ENCODE data around the gene TRMU. TPM values are rescaled to one million over a fixed set of nuclear protein-coding genes. Genes with fewer than 3 reads are reported as not detected.

Gene TRMU
- polyA plus RNA-seq, 1 donor (not counting 4 experiments of a cell fraction or from before 2014, with no cell fraction given) = 33.6 TPM

DNA sequence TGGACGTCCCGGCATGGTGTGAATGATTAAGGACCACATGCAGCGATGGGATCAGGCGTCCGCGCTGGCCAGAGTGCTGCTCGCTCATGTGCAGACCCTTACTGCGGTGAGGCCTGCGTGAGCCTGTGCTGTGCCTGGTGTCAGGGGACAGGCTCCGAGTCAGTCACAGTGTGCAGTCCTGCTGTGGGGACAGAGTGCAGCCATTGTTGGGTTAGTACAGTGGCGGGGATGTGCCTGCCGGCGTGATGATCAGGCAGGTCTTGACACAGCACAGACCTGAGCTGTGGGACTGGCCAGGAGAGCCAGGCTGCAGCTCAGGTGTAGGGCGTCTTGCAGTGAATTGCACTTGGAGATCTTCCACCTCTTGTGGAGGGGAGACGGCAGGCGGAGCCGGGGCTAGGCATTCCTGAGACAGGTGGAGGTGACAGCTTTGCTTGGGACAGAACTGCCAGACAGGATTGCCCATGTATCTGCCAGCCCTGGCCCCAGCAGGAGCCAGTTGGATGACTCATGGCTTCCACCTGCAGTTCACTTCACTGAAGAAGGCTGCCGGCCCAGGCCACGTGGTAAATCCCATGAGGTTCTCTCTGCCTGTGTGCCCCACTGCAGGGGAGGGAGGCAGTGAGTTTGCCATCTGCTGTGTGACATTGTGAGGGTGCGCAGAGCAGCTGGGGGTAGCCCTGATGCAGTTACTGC lies 17.3 kb downstream of the TRMU start:
- Histone ChIP-seq H3K4me1 (ENCODE audit: control insufficient read depth, extremely low read depth, insufficient read depth, low read length) (peaks cover 21% of the 10 kb centered on the region), H3K9ac (ENCODE audit: control insufficient read depth, extremely low read depth, insufficient read depth, low read length) (no peak overlapping the region), H2AFZ (ENCODE audit: control insufficient read depth, low read length) (no peak overlapping the region), H3K27ac (ENCODE audit: control insufficient read depth, insufficient read depth, low read length) (no peak overlapping the region), H3K9me1 (ENCODE audit: control insufficient read depth, extremely low read depth, insufficient read depth, low read length) (peaks cover 7% of the 10 kb centered on the region), H3K4me2 (ENCODE audit: control insufficient read depth, extremely low read depth, insufficient read depth, low read depth, low read length) (peak overlapping the region; percentile 30), H3K79me2 (ENCODE audit: control insufficient read depth, insufficient read depth, low read length) (peaks cover 2% of the 10 kb centered on the region), H4K20me1 (ENCODE audit: control insufficient read depth, extremely low read depth, insufficient read depth, low read length) (peaks cover 6% of the 10 kb centered on the region), H3K27me3 (ENCODE audit: control insufficient read depth, extremely low read depth, insufficient read depth, low read length) (no peaks in the 10 kb centered on the region), H3K36me3 (ENCODE audit: control insufficient read depth in 2 of 2, extremely low read depth in 1 of 2, insufficient read depth in 2 of 2, low read length in 2 of 2) (peaks cover 56 to 59% of the 10 kb centered on the region in 2 experiments), H3K9me3 (ENCODE audit: control insufficient read depth, low read depth, low read length) (no peaks in the 10 kb centered on the region), H3K4me3 (ENCODE audit: control insufficient read depth in 2 of 3, extremely low read depth in 1 of 3, insufficient read depth in 2 of 3, low read depth in 1 of 3, low read length in 3 of 3) (no peak overlapping the region)
- TF ChIP-seq, protein P1, sequence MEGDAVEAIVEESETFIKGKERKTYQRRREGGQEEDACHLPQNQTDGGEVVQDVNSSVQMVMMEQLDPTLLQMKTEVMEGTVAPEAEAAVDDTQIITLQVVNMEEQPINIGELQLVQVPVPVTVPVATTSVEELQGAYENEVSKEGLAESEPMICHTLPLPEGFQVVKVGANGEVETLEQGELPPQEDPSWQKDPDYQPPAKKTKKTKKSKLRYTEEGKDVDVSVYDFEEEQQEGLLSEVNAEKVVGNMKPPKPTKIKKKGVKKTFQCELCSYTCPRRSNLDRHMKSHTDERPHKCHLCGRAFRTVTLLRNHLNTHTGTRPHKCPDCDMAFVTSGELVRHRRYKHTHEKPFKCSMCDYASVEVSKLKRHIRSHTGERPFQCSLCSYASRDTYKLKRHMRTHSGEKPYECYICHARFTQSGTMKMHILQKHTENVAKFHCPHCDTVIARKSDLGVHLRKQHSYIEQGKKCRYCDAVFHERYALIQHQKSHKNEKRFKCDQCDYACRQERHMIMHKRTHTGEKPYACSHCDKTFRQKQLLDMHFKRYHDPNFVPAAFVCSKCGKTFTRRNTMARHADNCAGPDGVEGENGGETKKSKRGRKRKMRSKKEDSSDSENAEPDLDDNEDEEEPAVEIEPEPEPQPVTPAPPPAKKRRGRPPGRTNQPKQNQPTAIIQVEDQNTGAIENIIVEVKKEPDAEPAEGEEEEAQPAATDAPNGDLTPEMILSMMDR (optimal IDR thresholded peaks at IDR 0.05 in 1 of 3, IDR thresholded peaks at IDR 0.05 in 1 of 3, conservative IDR thresholded peaks at IDR 0.05 in 1 of 3; ENCODE audit: extremely low read depth in 1 of 3, insufficient read depth in 2 of 3, low read length in 3 of 3) = peak in 1 of 3 experiments; percentile 19
- no peak for TF ChIP-seq EZH2 (IDR thresholded peaks at IDR 0.05; ENCODE audit: low read length)
- dilution Hi-C loops (cut with MboI; ENCODE audit: extremely low pct_ligation_motif_present, low sequenced_read_pairs) = no loop called here
- peak; percentile 88 for FAIRE-seq
- peak; percentile 32 for DNase-seq (ENCODE audit: low read depth, low spot score)

DNA sequence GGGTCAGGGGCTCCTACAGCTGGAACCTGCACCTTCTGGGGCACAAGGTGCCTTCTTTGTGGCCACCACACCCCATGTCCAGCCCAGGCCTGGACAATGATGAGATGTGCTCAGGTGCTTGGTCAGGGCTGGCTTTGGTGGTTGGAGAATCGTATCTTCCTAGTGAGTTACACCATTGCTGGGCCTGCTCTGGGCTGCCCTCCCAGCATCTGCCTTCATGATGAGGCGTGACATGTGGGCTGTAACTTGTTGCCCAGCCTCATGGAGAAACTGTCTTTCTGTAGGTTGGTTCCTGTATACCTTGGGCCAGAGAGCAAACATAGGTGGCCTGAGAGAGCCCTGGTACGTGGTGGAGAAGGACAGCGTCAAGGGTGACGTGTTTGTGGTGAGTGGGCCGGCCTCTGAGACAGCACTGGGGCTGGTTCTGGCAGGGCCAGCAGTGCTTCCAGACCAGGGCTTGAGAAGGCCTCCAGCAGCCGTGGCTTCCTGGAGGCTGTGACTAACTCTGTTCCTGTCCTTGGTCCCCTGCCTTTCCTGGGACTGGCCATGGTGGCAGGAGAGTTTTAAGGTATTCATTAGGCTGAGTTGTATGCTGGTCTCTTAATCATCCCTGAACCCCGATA lies 18.1 kb downstream of the TRMU start:
- dilution Hi-C loops (cut with MboI; ENCODE audit: extremely low pct_ligation_motif_present, low sequenced_read_pairs) = no loop called here
- H3K27ac ChIP-seq (ENCODE audit: control insufficient read depth, insufficient read depth, low read length) = no peak overlapping the region
- peaks cover 7% of the 10 kb centered on the region for H3K9me1 ChIP-seq (ENCODE audit: control insufficient read depth, extremely low read depth, insufficient read depth, low read length)
- H3K27me3 ChIP-seq (ENCODE audit: control insufficient read depth, extremely low read depth, insufficient read depth, low read length) = no peaks in the 10 kb centered on the region
- H3K4me1 ChIP-seq (ENCODE audit: control insufficient read depth, extremely low read depth, insufficient read depth, low read length) = peaks cover 21% of the 10 kb centered on the region
- no peak for TF ChIP-seq EZH2 (IDR thresholded peaks at IDR 0.05; ENCODE audit: low read length)
- TF ChIP-seq, protein P1 (optimal IDR thresholded peaks at IDR 0.05 in 1 of 3, IDR thresholded peaks at IDR 0.05 in 1 of 3, conservative IDR thresholded peaks at IDR 0.05 in 1 of 3; ENCODE audit: extremely low read depth in 1 of 3, insufficient read depth in 2 of 3, low read length in 3 of 3) = no peak
- H3K4me3 ChIP-seq (ENCODE audit: control insufficient read depth in 2 of 3, extremely low read depth in 1 of 3, insufficient read depth in 2 of 3, low read depth in 1 of 3, low read length in 3 of 3) = no peak overlapping the region
- no peak overlapping the region for H3K9ac ChIP-seq (ENCODE audit: control insufficient read depth, extremely low read depth, insufficient read depth, low read length)
- peaks cover 6% of the 10 kb centered on the region for H4K20me1 ChIP-seq (ENCODE audit: control insufficient read depth, extremely low read depth, insufficient read depth, low read length)
- H3K4me2 ChIP-seq (ENCODE audit: control insufficient read depth, extremely low read depth, insufficient read depth, low read depth, low read length) = no peak overlapping the region
- H2AFZ ChIP-seq (ENCODE audit: control insufficient read depth, low read length) = no peak overlapping the region
- peaks cover 53 to 55% of the 10 kb centered on the region in 2 experiments for H3K36me3 ChIP-seq (ENCODE audit: control insufficient read depth in 2 of 2, extremely low read depth in 1 of 2, insufficient read depth in 2 of 2, low read length in 2 of 2)
- no peaks in the 10 kb centered on the region for H3K9me3 ChIP-seq (ENCODE audit: control insufficient read depth, low read depth, low read length)
- no peaks in the 10 kb centered on the region for H3K79me2 ChIP-seq (ENCODE audit: control insufficient read depth, insufficient read depth, low read length)
- FAIRE-seq (no peak), DNase-seq (ENCODE audit: low read depth, low spot score) (no peak)

All from keratinocyte (primary cell).